SU-DHL-6 (cell line): Measurements from ENCODE around the gene IL1R2.

Source experiments
- EZH2phosphoT487 ChIP-seq: fragments of 200-600 bp; sonication (generic), shearing (Covaris generic); conservative IDR thresholded peaks from 2 replicates; pipeline ENCODE4 v1.6.1; 2018; ENCODE audit warnings: mild to moderate bottlenecking, antibody characterized with exemption, low read length, moderate library complexity, mixed read lengths
- TF ChIP-seq, protein P1 (sequence below): fragments of 200-600 bp; sonication (generic); IDR thresholded peaks from one replicate; pipeline ENCODE4 v1.5.1; 2017; ENCODE audit warnings: antibody characterized with exemption, mild to moderate bottlenecking, low read length, moderate library complexity; ENCODE audit not compliant: insufficient read depth, poor library complexity, severe bottlenecking

DNA sequence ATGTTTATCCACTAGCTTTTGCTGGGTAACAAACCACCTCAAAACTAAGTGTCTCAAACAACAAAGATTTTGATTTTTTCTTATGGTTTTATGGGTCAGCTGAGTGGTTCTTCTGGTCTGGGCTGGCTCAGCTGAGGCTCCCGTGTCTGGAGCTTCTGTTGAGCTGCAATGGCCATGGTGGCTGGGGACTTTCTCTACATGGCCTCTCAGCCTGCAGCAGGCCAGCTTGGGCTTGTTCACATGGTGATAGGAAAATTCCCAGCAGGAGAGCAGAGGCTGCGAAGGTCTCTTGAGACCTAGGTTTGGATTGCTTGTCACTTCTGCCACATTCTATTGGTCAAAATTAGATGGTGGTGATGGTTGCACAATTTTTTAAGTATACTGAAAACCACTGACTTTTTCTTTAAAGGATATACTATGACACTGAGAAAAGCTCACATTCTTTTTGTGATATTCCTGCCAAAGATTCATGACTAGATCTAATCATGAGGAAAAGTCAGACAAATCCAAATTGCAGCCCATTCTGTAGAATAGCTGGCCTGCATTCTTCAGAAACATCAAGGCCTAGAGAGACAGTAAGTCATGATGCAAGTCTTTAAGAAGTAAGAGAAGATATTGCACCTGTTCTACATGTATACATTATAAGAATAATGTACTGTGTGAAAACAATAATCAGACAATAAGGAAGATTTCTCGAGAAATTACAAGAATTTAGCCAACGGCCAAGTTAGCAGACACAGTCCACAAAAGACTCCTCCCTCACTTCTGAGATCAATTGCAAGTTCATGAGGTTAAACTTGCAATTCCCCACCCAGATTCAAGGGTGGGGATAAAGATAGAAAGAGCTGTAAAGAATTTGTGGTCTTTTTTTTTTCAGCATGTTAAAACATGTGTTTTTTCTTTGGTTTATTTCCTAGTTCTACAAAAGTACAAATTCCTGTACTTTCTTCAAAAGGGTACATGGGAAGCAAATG, 35.0 kb upstream of the IL1R2 start:
- TF ChIP-seq, protein P1, sequence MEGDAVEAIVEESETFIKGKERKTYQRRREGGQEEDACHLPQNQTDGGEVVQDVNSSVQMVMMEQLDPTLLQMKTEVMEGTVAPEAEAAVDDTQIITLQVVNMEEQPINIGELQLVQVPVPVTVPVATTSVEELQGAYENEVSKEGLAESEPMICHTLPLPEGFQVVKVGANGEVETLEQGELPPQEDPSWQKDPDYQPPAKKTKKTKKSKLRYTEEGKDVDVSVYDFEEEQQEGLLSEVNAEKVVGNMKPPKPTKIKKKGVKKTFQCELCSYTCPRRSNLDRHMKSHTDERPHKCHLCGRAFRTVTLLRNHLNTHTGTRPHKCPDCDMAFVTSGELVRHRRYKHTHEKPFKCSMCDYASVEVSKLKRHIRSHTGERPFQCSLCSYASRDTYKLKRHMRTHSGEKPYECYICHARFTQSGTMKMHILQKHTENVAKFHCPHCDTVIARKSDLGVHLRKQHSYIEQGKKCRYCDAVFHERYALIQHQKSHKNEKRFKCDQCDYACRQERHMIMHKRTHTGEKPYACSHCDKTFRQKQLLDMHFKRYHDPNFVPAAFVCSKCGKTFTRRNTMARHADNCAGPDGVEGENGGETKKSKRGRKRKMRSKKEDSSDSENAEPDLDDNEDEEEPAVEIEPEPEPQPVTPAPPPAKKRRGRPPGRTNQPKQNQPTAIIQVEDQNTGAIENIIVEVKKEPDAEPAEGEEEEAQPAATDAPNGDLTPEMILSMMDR = no peak
- TF ChIP-seq EZH2phosphoT487 = no peak
